ENCODE results near the gene SAP30L. TPM values are rescaled to one million over a fixed set of nuclear protein-coding genes. Genes with fewer than 3 reads are reported as not detected.

The SAP30L gene
- total RNA-seq, 1 experiment from 2014 or later = 9.7 TPM

DNA sequence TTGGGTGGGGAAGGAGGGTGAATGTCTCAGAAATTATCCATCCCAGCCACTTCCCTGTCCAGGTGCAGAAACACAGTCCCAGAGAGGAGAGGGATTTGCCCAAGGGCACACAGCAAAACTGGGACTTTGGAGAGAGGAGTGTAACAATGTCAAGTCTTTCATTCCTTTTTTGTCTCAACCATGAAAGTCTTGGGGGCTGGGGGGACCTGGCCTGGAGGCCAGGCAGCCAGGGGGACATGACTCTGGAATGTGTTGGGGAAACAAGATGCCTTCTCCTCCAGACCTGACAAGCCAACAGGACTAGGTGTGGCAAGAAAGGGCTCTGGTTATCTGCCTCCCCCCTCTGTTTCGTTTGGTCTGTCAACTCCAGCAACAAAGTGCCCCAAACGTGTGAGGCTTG lies 46.1 kb downstream of the SAP30L start:
- no peak for DNase-seq (ENCODE audit: low read depth)
- in situ Hi-C loops (cut with HindIII; ENCODE audit: low pct_unique_long_range_greater_than_20kb, low sequenced_read_pairs) = no loop called here

DNA sequence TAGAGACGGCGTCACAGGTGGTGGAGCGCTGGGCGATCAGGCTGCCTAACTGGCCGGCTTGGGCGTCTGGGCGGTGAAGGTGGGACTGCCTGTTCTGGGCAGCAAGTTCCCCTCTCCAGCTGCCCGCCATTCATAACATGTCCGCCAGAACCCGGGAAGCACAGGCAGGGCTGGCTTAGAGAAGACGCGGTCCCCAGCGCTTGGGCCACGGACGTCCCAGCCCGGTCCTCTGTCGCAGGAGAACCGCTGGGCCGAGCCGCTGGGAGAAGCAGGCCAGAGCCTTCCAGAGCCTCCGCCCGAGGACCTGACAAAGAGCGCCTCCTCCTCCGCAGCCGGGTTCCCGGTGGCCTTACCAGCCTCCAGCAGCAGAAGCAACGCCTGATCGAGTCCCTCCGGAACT lies 47.5 kb downstream of the SAP30L start:
- in situ Hi-C loops (cut with HindIII; ENCODE audit: low pct_unique_long_range_greater_than_20kb, low sequenced_read_pairs) = no loop called here
- DNase-seq (ENCODE audit: low read depth) = no peak

DNA sequence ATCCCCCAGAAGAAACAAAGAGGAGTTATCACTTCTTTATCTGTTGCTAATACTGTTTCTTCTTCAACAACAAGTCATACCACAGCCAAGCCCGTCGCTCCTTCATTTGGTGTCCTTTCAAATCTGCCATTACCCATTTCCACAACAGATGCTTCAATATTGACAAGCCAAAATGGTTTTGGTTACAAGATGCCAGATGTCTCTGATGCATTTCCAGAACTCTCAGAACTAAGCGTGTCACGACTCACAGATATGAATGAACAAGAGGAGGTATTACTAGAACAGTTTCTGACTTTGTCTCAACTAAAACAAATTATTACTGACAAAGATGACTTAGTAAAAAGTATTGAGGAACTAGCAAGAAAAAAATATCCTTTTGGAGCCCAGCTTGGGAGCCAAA lies 48.2 kb downstream of the SAP30L start:
- no peak for DNase-seq (ENCODE audit: low read depth)
- in situ Hi-C loops (cut with HindIII; ENCODE audit: low pct_unique_long_range_greater_than_20kb, low sequenced_read_pairs) = no loop called here

DNA sequence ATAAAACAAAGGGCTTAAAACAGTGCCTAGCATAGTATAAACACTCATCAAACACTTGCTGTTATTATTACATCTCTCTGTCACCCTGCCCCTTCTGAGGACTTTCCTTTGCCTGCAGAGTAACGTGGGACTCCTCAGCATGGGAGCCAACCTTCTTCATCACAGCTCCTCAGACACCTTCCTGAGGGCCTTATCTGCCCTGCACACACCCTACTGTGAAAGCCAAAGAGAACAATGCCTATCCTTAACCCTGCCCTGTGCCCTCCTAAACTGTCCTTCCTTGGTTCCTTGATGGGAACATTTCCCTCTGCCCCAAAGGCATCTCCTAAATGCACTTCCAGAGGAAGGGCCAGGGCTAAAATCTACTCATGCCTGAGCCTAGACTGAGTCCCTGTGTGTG lies 52.8 kb downstream of the SAP30L start:
- no peak for DNase-seq (ENCODE audit: low read depth)
- in situ Hi-C loops (cut with HindIII; ENCODE audit: low pct_unique_long_range_greater_than_20kb, low sequenced_read_pairs) = no loop called here

DNA sequence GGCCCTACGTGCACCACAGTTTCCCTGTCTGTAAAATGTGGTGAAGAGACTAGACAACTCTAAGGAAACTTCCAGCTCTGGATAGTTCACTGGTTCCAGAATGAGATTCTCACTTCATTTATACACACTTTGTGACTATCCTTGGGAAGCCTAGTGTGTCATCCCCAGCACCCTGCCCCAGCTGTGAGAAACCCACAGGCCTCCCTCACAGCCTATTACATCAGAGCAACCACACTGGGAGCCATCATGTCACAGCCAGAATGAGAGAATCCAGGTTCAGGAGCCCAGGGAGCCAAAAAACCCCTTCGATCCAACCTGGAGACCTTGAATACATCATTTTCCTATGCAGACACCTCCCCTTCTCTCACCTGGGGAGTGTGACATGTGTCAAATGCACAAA lies 53.2 kb downstream of the SAP30L start:
- in situ Hi-C loops (cut with HindIII; ENCODE audit: low pct_unique_long_range_greater_than_20kb, low sequenced_read_pairs) = no loop called here
- no peak for DNase-seq (ENCODE audit: low read depth)

DNA sequence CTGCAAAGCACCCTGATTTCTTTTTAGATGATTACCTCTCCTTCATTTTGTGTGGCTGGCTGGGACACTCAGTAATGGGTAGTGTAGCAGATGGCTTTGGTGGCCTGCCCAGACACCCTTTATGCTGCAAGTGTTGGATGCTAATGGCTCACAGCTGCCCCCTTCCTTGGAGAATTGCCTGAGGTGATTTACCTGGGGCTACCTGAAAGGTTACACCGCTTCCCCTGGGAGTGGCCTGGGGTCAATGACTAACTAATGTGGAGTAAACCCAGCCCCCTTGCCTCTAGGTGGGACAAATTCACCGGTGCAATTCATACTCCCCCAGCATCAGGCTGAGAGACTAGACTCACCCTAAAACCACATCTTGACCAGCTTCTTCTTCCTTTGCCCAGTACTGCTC lies 55.8 kb downstream of the SAP30L start:
- DNase-seq (ENCODE audit: low read depth) = no peak
- in situ Hi-C loops (cut with HindIII; ENCODE audit: low pct_unique_long_range_greater_than_20kb, low sequenced_read_pairs) = no loop called here

DNA sequence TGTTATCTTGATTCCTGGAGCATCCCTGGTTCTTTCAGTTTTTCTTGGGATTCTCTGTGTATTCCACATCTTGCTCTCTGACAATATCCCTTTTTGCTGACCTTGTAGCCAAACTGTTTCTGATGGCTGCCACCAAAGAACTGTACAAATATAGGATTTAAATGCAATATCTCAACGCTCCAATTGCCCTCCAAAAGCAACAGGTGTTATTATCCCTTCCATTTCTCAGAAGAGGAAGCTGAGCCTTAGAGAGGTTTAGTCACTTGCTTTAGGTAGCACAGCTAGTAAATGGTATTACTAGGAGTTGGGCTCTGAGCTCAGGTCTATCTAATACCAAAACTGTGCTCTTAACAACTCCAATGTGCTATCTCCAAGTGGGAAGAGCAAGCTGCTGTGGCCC lies 56.4 kb downstream of the SAP30L start:
- DNase-seq (ENCODE audit: low read depth) = no peak
- in situ Hi-C loops (cut with HindIII; ENCODE audit: low pct_unique_long_range_greater_than_20kb, low sequenced_read_pairs) = no loop called here

DNA sequence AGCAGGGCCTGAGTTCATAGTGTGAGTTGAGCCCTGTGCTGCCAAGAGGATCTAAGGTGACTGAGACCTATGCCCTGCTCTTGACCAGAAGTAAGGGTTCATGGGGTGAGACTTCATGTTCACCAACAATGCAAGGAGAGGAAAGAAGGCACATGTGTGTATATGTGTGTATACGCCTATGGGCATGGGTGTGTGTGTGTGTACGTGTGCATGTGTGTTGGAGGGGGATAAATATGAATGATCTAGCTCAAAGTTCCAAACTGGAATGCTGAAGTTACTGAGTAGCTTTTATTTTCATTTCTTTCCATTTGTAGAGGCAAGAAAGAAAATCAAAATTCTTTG lies 57.9 kb downstream of the SAP30L start:
- no peak for DNase-seq (ENCODE audit: low read depth)
- in situ Hi-C loops (cut with HindIII; ENCODE audit: low pct_unique_long_range_greater_than_20kb, low sequenced_read_pairs) = no loop called here

DNA sequence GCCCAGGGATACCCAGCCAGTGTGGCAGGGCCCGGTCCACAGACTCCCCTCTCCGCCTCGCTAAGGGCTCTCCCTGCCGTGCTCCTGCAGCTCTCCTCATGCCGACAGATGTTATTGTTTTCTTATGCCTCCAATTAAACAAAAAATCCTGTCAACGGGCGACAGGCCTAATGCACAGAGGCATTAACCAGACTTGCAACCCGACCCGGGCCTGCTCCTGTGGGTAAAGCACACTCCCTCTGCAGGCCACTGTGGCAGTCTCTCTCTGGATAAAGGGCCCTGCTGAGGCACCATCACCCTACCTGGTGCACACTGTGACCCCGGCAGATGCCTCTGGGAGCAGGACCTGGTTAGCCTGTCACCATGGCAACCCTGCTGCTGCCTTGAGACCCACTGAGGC lies 59.8 kb downstream of the SAP30L start:
- in situ Hi-C loops (cut with HindIII; ENCODE audit: low pct_unique_long_range_greater_than_20kb, low sequenced_read_pairs) = no loop called here
- no peak for DNase-seq (ENCODE audit: low read depth)

DNA sequence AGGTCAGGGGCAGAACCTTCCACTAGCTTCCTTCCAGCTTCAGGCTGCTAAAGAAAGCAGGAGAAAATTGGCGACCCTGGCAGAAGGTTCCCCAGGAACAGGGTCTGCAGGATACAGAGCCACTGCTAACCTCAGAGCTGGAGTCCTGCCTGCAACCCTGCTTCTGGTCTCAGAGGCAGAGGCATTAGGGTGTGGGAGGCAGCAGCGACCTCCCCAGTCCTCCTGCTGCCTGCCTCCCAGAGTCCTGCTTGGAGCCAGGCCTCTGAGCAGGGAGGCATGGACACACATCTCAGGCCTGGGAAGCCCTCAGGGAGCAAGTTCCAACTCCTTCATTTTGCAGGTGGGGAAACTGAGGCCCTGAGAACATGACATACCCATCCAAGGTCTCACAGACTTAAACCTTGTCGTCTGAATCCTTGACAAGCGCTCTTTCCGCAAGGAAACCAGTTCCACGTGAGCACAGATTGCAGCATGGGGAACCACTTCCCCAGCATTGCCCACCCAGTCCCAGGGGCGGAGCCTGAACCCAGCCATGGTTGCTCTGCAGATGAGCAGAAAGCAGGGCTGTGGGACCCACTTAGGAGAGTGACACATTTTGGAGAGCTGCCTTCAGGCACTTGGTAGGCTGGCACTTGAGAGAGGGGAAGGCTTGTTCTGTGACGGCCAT lies 60.4 kb downstream of the SAP30L start:
- no peak for DNase-seq (ENCODE audit: low read depth)
- in situ Hi-C loops (cut with HindIII; ENCODE audit: low pct_unique_long_range_greater_than_20kb, low sequenced_read_pairs) = no loop called here

DNA sequence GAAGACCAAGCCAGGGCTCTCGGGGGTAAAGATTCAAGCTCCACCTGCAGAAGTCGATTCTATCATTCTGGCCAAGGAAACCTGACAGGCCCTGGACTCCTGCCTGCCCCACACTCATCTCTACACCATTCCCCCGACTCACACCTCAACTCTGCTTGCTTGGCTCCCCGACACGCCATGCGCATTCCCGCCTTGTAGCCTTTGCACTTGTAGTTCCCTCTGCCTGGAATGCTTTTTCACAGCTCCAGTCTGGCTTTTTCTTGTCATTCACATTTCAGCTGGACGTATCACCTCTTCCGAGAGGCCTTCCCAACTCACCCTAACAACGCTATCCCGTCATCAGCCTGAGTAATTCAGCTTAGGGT lies 60.9 kb downstream of the SAP30L start:
- in situ Hi-C loops (cut with HindIII; ENCODE audit: low pct_unique_long_range_greater_than_20kb, low sequenced_read_pairs) = no loop called here
- DNase-seq (ENCODE audit: low read depth) = no peak

DNA sequence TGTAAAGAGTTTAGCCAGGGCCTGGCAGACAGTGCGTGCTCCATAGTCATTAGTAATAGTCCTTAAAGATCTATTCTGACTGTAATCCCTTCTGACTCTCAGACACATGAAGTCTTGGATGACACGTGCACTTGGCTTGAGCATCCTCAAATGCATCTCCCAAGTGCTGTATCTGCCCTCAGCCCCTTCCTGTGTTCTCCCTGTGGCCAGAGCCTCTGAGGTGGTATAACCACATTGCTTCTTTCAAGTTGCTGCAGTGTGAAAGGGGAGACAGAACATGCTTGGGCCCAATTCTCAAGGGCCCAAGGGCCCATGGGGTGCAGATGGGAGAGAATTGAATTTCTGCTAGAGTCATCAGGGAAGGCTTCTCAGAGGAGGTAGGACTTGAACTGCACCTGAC lies 62.3 kb downstream of the SAP30L start:
- no peak for DNase-seq (ENCODE audit: low read depth)
- in situ Hi-C loops (cut with HindIII; ENCODE audit: low pct_unique_long_range_greater_than_20kb, low sequenced_read_pairs) = no loop called here

DNA sequence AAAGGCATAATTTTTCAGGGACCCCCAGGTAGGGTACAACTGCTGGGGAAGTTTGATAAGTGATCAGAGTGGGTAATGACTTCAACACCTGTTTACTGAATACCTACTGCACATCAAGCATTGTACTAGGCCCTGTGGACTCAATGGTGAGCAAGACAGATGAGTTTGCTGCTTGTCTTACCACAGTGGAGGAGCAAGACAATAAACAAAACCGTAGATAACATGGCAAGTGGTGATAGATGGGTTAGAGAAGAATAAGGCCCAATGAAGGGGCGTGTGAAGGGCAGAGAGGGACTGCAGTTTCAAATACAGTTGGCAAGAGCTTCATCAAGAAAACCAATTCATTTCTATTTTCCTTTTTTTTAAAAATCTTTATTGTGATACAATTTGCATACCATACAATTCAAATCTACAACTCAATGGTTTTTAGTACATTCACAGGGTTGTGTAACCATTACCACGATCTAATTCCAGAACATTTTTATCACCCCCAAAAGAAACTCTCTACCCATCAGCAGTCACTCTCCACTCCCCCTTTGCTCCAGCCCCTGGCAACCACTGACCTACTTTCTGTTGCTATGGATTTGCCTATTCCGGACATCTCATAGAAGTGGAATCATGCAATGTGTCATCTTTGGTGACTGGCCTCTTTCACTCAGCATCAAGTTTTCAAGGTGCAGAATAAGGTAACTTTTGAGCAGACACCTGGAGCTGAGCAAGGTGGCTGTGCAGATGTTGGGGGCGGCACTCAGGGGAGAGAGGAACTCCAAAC lies 64.2 kb downstream of the SAP30L start:
- in situ Hi-C loops (cut with HindIII; ENCODE audit: low pct_unique_long_range_greater_than_20kb, low sequenced_read_pairs) = no loop called here
- DNase-seq (ENCODE audit: low read depth) = no peak

Other genes starting within 250 kb of the SAP30L start
- not detected in 2 replicates for gene HAND1, start 32.2 kb downstream of the SAP30L start, total RNA-seq (2014; rRNA removed; shearing (Covaris generic); ENCODE audit: low replicate concordance)

Data from Caki2 (cell line).